Limb (tissue), 2 donors: ENCODE measurements around the gene NASP.

Experiments
- DNase-seq, 2 donors: peaks; one replicate each; pipeline ENCODE4 v3.0.0-alpha.2; 2016; ENCODE audit errors: extremely low spot score in 2 of 2

The NASP gene

GRCh38 chr1:45666836-45667235 lies 83.0 kb downstream of the NASP start:
- no peak for DNase-seq

- no peak for DNase-seq
These were observed 83.7 kb downstream of the NASP start for GRCh38 chr1:45667321-45668111.
